ENCODE measurements around the gene GYG1.

DNA sequence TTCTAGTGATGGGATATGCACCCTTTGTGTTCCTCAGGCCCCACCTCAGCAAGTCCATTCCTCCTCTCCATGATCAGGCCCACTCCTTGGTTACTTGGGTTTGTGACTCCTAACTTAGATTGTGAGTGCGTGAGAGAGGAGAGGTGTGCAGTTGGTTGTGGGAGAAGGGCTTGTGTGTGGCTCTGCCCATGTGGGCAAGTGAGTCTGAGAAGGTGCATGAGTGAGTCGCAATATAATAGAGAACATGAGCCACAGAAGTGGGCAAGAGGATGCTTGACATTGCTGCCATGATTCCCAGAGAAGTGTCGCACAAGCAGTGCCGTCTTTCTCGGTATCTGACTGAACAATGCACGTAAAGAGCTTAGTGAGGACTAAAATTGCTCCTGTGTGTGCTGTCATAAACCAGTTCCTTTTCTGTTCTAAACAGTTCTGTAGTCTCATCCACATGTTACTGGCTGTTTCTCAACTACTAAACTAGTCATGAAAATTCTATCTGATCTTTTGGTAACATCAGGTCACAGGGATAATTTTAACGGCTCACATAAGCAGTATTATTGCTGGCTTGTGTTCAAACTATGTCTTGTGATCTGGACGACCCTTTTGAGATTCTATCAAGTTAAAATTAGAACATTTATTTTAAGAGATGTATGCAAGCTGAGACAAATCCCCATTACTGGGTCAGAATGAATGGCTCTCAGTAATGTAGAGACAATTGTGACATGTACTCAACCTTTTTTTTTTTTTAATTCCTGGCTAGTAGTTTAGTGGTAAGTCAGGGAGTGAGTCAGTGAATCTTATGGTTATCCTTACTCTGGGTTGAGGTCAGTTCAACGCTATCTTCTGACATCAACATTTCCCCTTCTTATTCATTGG lies 25.6 kb downstream of the GYG1 start:
- TF ChIP-seq, protein P1, sequence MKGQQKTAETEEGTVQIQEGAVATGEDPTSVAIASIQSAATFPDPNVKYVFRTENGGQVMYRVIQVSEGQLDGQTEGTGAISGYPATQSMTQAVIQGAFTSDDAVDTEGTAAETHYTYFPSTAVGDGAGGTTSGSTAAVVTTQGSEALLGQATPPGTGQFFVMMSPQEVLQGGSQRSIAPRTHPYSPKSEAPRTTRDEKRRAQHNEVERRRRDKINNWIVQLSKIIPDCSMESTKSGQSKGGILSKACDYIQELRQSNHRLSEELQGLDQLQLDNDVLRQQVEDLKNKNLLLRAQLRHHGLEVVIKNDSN (CRISPR knock-in tag; IDR thresholded peaks at IDR 0.05): no peak
- TF ChIP-seq, protein P2, sequence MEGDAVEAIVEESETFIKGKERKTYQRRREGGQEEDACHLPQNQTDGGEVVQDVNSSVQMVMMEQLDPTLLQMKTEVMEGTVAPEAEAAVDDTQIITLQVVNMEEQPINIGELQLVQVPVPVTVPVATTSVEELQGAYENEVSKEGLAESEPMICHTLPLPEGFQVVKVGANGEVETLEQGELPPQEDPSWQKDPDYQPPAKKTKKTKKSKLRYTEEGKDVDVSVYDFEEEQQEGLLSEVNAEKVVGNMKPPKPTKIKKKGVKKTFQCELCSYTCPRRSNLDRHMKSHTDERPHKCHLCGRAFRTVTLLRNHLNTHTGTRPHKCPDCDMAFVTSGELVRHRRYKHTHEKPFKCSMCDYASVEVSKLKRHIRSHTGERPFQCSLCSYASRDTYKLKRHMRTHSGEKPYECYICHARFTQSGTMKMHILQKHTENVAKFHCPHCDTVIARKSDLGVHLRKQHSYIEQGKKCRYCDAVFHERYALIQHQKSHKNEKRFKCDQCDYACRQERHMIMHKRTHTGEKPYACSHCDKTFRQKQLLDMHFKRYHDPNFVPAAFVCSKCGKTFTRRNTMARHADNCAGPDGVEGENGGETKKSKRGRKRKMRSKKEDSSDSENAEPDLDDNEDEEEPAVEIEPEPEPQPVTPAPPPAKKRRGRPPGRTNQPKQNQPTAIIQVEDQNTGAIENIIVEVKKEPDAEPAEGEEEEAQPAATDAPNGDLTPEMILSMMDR (IDR thresholded peaks at IDR 0.05): no peak
- TF ChIP-seq NFYB (CRISPR knock-in tag; conservative IDR thresholded peaks at IDR 0.05; ENCODE audit: low read depth) (no peak), ZNF423 (CRISPR knock-in tag; IDR thresholded peaks at IDR 0.05) (no peak), MXD4 (CRISPR knock-in tag; IDR thresholded peaks at IDR 0.05; ENCODE audit: borderline replicate concordance) (no peak), NR3C1 (CRISPR knock-in tag; conservative IDR thresholded peaks at IDR 0.05; ENCODE audit: low read depth) (no peak), ZNF232 (CRISPR knock-in tag; IDR thresholded peaks at IDR 0.05) (no peak)
- TF ChIP-seq, protein P3, sequence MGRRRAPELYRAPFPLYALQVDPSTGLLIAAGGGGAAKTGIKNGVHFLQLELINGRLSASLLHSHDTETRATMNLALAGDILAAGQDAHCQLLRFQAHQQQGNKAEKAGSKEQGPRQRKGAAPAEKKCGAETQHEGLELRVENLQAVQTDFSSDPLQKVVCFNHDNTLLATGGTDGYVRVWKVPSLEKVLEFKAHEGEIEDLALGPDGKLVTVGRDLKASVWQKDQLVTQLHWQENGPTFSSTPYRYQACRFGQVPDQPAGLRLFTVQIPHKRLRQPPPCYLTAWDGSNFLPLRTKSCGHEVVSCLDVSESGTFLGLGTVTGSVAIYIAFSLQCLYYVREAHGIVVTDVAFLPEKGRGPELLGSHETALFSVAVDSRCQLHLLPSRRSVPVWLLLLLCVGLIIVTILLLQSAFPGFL (CRISPR knock-in tag; IDR thresholded peaks at IDR 0.05; ENCODE audit: borderline replicate concordance): no peak
- TF ChIP-seq, protein P4, sequence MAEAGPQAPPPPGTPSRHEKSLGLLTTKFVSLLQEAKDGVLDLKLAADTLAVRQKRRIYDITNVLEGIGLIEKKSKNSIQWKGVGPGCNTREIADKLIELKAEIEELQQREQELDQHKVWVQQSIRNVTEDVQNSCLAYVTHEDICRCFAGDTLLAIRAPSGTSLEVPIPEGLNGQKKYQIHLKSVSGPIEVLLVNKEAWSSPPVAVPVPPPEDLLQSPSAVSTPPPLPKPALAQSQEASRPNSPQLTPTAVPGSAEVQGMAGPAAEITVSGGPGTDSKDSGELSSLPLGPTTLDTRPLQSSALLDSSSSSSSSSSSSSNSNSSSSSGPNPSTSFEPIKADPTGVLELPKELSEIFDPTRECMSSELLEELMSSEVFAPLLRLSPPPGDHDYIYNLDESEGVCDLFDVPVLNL (CRISPR knock-in tag; IDR thresholded peaks at IDR 0.05; ENCODE audit: borderline replicate concordance, low read depth): no peak
- TF ChIP-seq, protein P5, sequence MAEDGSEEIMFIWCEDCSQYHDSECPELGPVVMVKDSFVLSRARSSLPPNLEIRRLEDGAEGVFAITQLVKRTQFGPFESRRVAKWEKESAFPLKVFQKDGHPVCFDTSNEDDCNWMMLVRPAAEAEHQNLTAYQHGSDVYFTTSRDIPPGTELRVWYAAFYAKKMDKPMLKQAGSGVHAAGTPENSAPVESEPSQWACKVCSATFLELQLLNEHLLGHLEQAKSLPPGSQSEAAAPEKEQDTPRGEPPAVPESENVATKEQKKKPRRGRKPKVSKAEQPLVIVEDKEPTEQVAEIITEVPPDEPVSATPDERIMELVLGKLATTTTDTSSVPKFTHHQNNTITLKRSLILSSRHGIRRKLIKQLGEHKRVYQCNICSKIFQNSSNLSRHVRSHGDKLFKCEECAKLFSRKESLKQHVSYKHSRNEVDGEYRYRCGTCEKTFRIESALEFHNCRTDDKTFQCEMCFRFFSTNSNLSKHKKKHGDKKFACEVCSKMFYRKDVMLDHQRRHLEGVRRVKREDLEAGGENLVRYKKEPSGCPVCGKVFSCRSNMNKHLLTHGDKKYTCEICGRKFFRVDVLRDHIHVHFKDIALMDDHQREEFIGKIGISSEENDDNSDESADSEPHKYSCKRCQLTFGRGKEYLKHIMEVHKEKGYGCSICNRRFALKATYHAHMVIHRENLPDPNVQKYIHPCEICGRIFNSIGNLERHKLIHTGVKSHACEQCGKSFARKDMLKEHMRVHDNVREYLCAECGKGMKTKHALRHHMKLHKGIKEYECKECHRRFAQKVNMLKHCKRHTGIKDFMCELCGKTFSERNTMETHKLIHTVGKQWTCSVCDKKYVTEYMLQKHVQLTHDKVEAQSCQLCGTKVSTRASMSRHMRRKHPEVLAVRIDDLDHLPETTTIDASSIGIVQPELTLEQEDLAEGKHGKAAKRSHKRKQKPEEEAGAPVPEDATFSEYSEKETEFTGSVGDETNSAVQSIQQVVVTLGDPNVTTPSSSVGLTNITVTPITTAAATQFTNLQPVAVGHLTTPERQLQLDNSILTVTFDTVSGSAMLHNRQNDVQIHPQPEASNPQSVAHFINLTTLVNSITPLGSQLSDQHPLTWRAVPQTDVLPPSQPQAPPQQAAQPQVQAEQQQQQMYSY (CRISPR knock-in tag; IDR thresholded peaks at IDR 0.05): no peak
- TF ChIP-seq, protein P6, sequence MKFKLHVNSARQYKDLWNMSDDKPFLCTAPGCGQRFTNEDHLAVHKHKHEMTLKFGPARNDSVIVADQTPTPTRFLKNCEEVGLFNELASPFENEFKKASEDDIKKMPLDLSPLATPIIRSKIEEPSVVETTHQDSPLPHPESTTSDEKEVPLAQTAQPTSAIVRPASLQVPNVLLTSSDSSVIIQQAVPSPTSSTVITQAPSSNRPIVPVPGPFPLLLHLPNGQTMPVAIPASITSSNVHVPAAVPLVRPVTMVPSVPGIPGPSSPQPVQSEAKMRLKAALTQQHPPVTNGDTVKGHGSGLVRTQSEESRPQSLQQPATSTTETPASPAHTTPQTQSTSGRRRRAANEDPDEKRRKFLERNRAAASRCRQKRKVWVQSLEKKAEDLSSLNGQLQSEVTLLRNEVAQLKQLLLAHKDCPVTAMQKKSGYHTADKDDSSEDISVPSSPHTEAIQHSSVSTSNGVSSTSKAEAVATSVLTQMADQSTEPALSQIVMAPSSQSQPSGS (CRISPR knock-in tag; IDR thresholded peaks at IDR 0.05; ENCODE audit: borderline replicate concordance, low read depth): no peak
